ENCODE results near the gene PLEKHA8. TPM values are rescaled to one million over a fixed set of nuclear protein-coding genes. Genes with fewer than 3 reads are reported as not detected.

The PLEKHA8 gene
- total and polyA plus RNA-seq, 2 of the 8 experiments (the other 6 are each of a cell fraction or from before 2014, with no cell fraction given): 10.7 to 44.0 TPM

- no peak for TF ChIP-seq YY1 (IDR thresholded peaks at IDR 0.05; ENCODE audit: low read depth, low read length)
- TF ChIP-seq MAX (IDR thresholded peaks at IDR 0.05): no peak
- no peak for TF ChIP-seq POU5F1 (IDR thresholded peaks at IDR 0.05; ENCODE audit: low read depth, low read length)
- TF ChIP-seq SUZ12 (IDR thresholded peaks at IDR 0.05; ENCODE audit: low read length): no peak
- TF ChIP-seq TAF1 (IDR thresholded peaks at IDR 0.05; ENCODE audit: low read depth, low read length): peak; percentile 78
- no peak for TF ChIP-seq RXRA (IDR thresholded peaks at IDR 0.05; ENCODE audit: insufficient read depth, low read depth, low read length)
- TF ChIP-seq EGR1 (IDR thresholded peaks at IDR 0.05; ENCODE audit: borderline replicate concordance, low read depth, low read length): no peak
- peak; percentile 68 for TF ChIP-seq ASH2L (IDR thresholded peaks at IDR 0.05; ENCODE audit: low read length)
- TF ChIP-seq JUN (IDR thresholded peaks at IDR 0.05; ENCODE audit: low read depth, low read length): no peak
- no peak for TF ChIP-seq SIRT6 (IDR thresholded peaks at IDR 0.05; ENCODE audit: low read length)
- peak; percentile 17 for TF ChIP-seq TAF7 (optimal IDR thresholded peaks at IDR 0.05; ENCODE audit: borderline replicate concordance, low read depth, low read length)
- TF ChIP-seq BCL11A (IDR thresholded peaks at IDR 0.05; ENCODE audit: low read depth in 2 of 2, low read length in 2 of 2): no peak
- TF ChIP-seq CBX5 (IDR thresholded peaks at IDR 0.05; ENCODE audit: low read depth, low read length): no peak
- TF ChIP-seq E2F6 (IDR thresholded peaks at IDR 0.05): no peak
- TF ChIP-seq SRF (IDR thresholded peaks at IDR 0.05; ENCODE audit: low read depth, low read length): no peak
- no peak for TF ChIP-seq CTBP2 (IDR thresholded peaks at IDR 0.05; ENCODE audit: borderline replicate concordance, insufficient read depth, insufficient read length, low read length)
- no peak for TF ChIP-seq TEAD4 (IDR thresholded peaks at IDR 0.05; ENCODE audit: low read depth, low read length)
- TF ChIP-seq EP300 (IDR thresholded peaks at IDR 0.05; ENCODE audit: borderline replicate concordance in 1 of 2, low read depth in 2 of 2, low read length in 2 of 2): no peak
- TF ChIP-seq SP2 (IDR thresholded peaks at IDR 0.05; ENCODE audit: low read length): no peak
- TF ChIP-seq GTF2F1 (IDR thresholded peaks at IDR 0.05; ENCODE audit: borderline replicate concordance, low read depth, low read length): no peak
These were observed 38.8 kb upstream of the PLEKHA8 start, which contains the start of gene SCRN1 (continued) for GRCh38 chr7:29989257-29989995.
